PFSK-1 (cell line): ENCODE data around the gene NOCT.

ENCODE experiments used
- POLR2AphosphoS5 ChIP-seq: IDR thresholded peaks from 2 replicates; pipeline ENCODE4 v1.6.1; 2012; ENCODE audit warnings: low read depth, mild to moderate bottlenecking, control low read depth, low read length, moderate library complexity
- REST ChIP-seq, 2 experiments: IDR thresholded peaks; 2 replicates each; pipeline versions ENCODE4 v1.6.1 to v1.8.0; 2011 to 2012; ENCODE audit warnings: low read depth in 2 of 2, low read length in 2 of 2, control low read depth in 1 of 2, inconsistent platforms in 1 of 2, mild to moderate bottlenecking in 1 of 2, moderate library complexity in 1 of 2; ENCODE audit not compliant: insufficient read depth in 1 of 2
- SIN3A ChIP-seq: IDR thresholded peaks from 2 replicates; pipeline ENCODE4 v1.6.1; 2012; ENCODE audit warnings: mild to moderate bottlenecking, low read length, moderate library complexity, borderline replicate concordance; ENCODE audit not compliant: insufficient read depth
- TAF1 ChIP-seq: IDR thresholded peaks from 2 replicates; pipeline ENCODE4 v1.6.1; 2012; ENCODE audit warnings: low read length, control low read depth, borderline replicate concordance; ENCODE audit not compliant: insufficient read depth

- TF ChIP-seq TAF1: no peak
- TF ChIP-seq REST (IDR thresholded peaks at IDR 0.05; ENCODE audit: insufficient read depth in 1 of 2, low read depth in 2 of 2, low read length in 2 of 2): no peak
- no peak for TF ChIP-seq POLR2AphosphoS5
- TF ChIP-seq SIN3A: no peak
These were observed 42.4 kb upstream of the NOCT start for GRCh38 chr4:138972956-138973801.
